Purkinje cell (primary cell): ENCODE data around the gene BBS7. TPM values are rescaled to one million over a fixed set of nuclear protein-coding genes. Genes with fewer than 3 reads are reported as not detected.

Experiments
- polyA plus RNA-seq: library from polyadenylated mRNA; unstranded; fragments of >200 nt; fragmentation: Nextera tagmentation; gene quantifications from 2 replicates; pipeline ENCODE4 v1.2.1, GENCODE V29; 2014

BBS7 gene
- polyA plus RNA-seq = 114 and 136 TPM in 2 replicates

GRCh38 chr4:121869841-121870822 lies at the start of gene BBS7:
Gene BBS7 (minus strand): TSS chr4:121870474. CDS start chr4:121870313, 161 bp downstream.

GRCh38 chr4:121823505-121824170 lies 46.6 kb downstream of the BBS7 start, which contains the start of gene CCNA2:
Gene CCNA2 (minus strand): TSS chr4:121823883. CDS start chr4:121823628, 255 bp downstream.

GRCh38 chr4:121800961-121801714 lies 69.1 kb downstream of the BBS7 start, which contains the start of gene EXOSC9:
Gene EXOSC9 (plus strand): TSS chr4:121801323. CDS start chr4:121801425, 102 bp downstream.

Other genes starting within 250 kb of the BBS7 start
- 80.2 and 84.3 TPM in 2 replicates for gene ANXA5, start 173.5 kb downstream of the BBS7 start, polyA plus RNA-seq
- 8.8 TPM in 1 of 2 replicates, not detected in the other for gene SMIM43, start 105.3 kb downstream of the BBS7 start, polyA plus RNA-seq
- 34.6 and 51.2 TPM in 2 replicates for gene EXOSC9, start 69.2 kb downstream of the BBS7 start, polyA plus RNA-seq
- 3.2 and 4.8 TPM in 2 replicates for gene CCNA2, start 46.6 kb downstream of the BBS7 start, polyA plus RNA-seq
- gene TRPC3, start 81.6 kb upstream of the BBS7 start, polyA plus RNA-seq = 361 and 412 TPM in 2 replicates